ENCODE results near the gene AMD1.

The AMD1 gene

GRCh38 chr6:110933912-110934311 lies 59.3 kb downstream of the AMD1 start:
- Histone ChIP-seq H3K4me1 (ENCODE audit: control insufficient read depth in 2 of 2, insufficient read depth in 2 of 2, low read length in 2 of 2) (no peaks in the 10 kb centered on the region), H3K9me3 (ENCODE audit: control insufficient read depth in 2 of 2, low read length in 2 of 2) (no peaks in the 10 kb centered on the region), H3K9ac (ENCODE audit: low read depth in 1 of 2, low read length in 2 of 2) (no peak overlapping the region), H3K36me3 (ENCODE audit: control insufficient read depth in 2 of 2, insufficient read depth in 2 of 2, low read length in 2 of 2) (no peaks in the 10 kb centered on the region), H3K27ac (ENCODE audit: low read depth in 2 of 2, low read length in 2 of 2) (no peak overlapping the region), H3K27me3 (ENCODE audit: control insufficient read depth in 2 of 2, insufficient read depth in 2 of 2, low read length in 2 of 2) (no peaks in the 10 kb centered on the region), H3K4me3 (ENCODE audit: low read length in 2 of 2) (no peak overlapping the region)

- no peak overlapping the region for H3K4me3 ChIP-seq (ENCODE audit: low read length in 2 of 2)
- no peaks in the 10 kb centered on the region for H3K27me3 ChIP-seq (ENCODE audit: control insufficient read depth in 2 of 2, insufficient read depth in 2 of 2, low read length in 2 of 2)
- H3K27ac ChIP-seq (ENCODE audit: low read depth in 2 of 2, low read length in 2 of 2): no peak overlapping the region
- no peaks in the 10 kb centered on the region for H3K9me3 ChIP-seq (ENCODE audit: control insufficient read depth in 2 of 2, low read length in 2 of 2)
- H3K9ac ChIP-seq (ENCODE audit: low read depth in 1 of 2, low read length in 2 of 2): no peak overlapping the region
- H3K4me1 ChIP-seq (ENCODE audit: control insufficient read depth in 2 of 2, insufficient read depth in 2 of 2, low read length in 2 of 2): no peaks in the 10 kb centered on the region
- no peaks in the 10 kb centered on the region for H3K36me3 ChIP-seq (ENCODE audit: control insufficient read depth in 2 of 2, insufficient read depth in 2 of 2, low read length in 2 of 2)
Measured at GRCh38 chr6:110934381-110934898, 59.9 kb downstream of the AMD1 start.

- Histone ChIP-seq H3K4me1 (ENCODE audit: control insufficient read depth in 2 of 2, insufficient read depth in 2 of 2, low read length in 2 of 2) (no peaks in the 10 kb centered on the region), H3K9ac (ENCODE audit: low read depth in 1 of 2, low read length in 2 of 2) (no peak overlapping the region), H3K27ac (ENCODE audit: low read depth in 2 of 2, low read length in 2 of 2) (no peak overlapping the region), H3K27me3 (ENCODE audit: control insufficient read depth in 2 of 2, insufficient read depth in 2 of 2, low read length in 2 of 2) (no peaks in the 10 kb centered on the region), H3K4me3 (ENCODE audit: low read length in 2 of 2) (no peak overlapping the region), H3K36me3 (ENCODE audit: control insufficient read depth in 2 of 2, insufficient read depth in 2 of 2, low read length in 2 of 2) (no peaks in the 10 kb centered on the region), H3K9me3 (ENCODE audit: control insufficient read depth in 2 of 2, low read length in 2 of 2) (no peaks in the 10 kb centered on the region)
Measured at GRCh38 chr6:110935171-110935570, 60.6 kb downstream of the AMD1 start.

GRCh38 chr6:110938171-110938570 lies 63.6 kb downstream of the AMD1 start:
- no peaks in the 10 kb centered on the region for H3K27me3 ChIP-seq (ENCODE audit: control insufficient read depth in 2 of 2, insufficient read depth in 2 of 2, low read length in 2 of 2)
- no peak overlapping the region for H3K27ac ChIP-seq (ENCODE audit: low read depth in 2 of 2, low read length in 2 of 2)
- H3K4me1 ChIP-seq (ENCODE audit: control insufficient read depth in 2 of 2, insufficient read depth in 2 of 2, low read length in 2 of 2): no peaks in the 10 kb centered on the region

GRCh38 chr6:110939429-110940200 lies 65.0 kb downstream of the AMD1 start:
- Histone ChIP-seq H3K9me3 (ENCODE audit: control insufficient read depth in 2 of 2, low read length in 2 of 2) (no peaks in the 10 kb centered on the region), H3K9ac (ENCODE audit: low read depth in 1 of 2, low read length in 2 of 2) (no peak overlapping the region), H3K36me3 (ENCODE audit: control insufficient read depth in 2 of 2, insufficient read depth in 2 of 2, low read length in 2 of 2) (no peaks in the 10 kb centered on the region), H3K4me3 (ENCODE audit: low read length in 2 of 2) (no peak overlapping the region), H3K27me3 (ENCODE audit: control insufficient read depth in 2 of 2, insufficient read depth in 2 of 2, low read length in 2 of 2) (no peaks in the 10 kb centered on the region), H3K4me1 (ENCODE audit: control insufficient read depth in 2 of 2, insufficient read depth in 2 of 2, low read length in 2 of 2) (no peaks in the 10 kb centered on the region), H3K27ac (ENCODE audit: low read depth in 2 of 2, low read length in 2 of 2) (no peak overlapping the region)

More at GRCh38 chr6:110938171-110938570, 63.6 kb downstream of the AMD1 start:
- Histone ChIP-seq H3K36me3 (ENCODE audit: control insufficient read depth in 2 of 2, insufficient read depth in 2 of 2, low read length in 2 of 2) (no peaks in the 10 kb centered on the region), H3K9ac (ENCODE audit: low read depth in 1 of 2, low read length in 2 of 2) (no peak overlapping the region), H3K4me3 (ENCODE audit: low read length in 2 of 2) (no peak overlapping the region), H3K9me3 (ENCODE audit: control insufficient read depth in 2 of 2, low read length in 2 of 2) (no peaks in the 10 kb centered on the region)

GRCh38 chr6:110944681-110945151 lies 70.1 kb downstream of the AMD1 start:
- H3K27me3 ChIP-seq (ENCODE audit: control insufficient read depth in 2 of 2, insufficient read depth in 2 of 2, low read length in 2 of 2): no peaks in the 10 kb centered on the region

More at GRCh38 chr6:110944681-110945151, 70.1 kb downstream of the AMD1 start:
- Histone ChIP-seq H3K36me3 (ENCODE audit: control insufficient read depth in 2 of 2, insufficient read depth in 2 of 2, low read length in 2 of 2) (no peaks in the 10 kb centered on the region), H3K4me1 (ENCODE audit: control insufficient read depth in 2 of 2, insufficient read depth in 2 of 2, low read length in 2 of 2) (no peaks in the 10 kb centered on the region), H3K4me3 (ENCODE audit: low read length in 2 of 2) (no peak overlapping the region), H3K27ac (ENCODE audit: low read depth in 2 of 2, low read length in 2 of 2) (no peak overlapping the region), H3K9ac (ENCODE audit: low read depth in 1 of 2, low read length in 2 of 2) (no peak overlapping the region), H3K9me3 (ENCODE audit: control insufficient read depth in 2 of 2, low read length in 2 of 2) (no peaks in the 10 kb centered on the region)

Measured in mucosa of rectum (tissue), 2 donors.